Neural progenitor cell (in vitro differentiated cells): ENCODE results near the gene PRSS22. TPM values are rescaled to one million over a fixed set of nuclear protein-coding genes. Genes with fewer than 3 reads are reported as not detected.

Source experiments
- DNase-seq: peaks from one replicate; pipeline ENCODE4 v3.0.0-alpha.2; 2016; ENCODE audit warnings: low spot score
- H2AFZ ChIP-seq: fragments of 200-600 bp; sonication (generic); replicated peaks from 2 replicates; pipeline ENCODE4 v1.6.1; 2016; ENCODE audit warnings: antibody characterized with exemption
- H3F3A ChIP-seq: fragments of 200-600 bp; sonication (generic); 2 replicates; pipeline ENCODE4 v1.6.1; 2016; ENCODE audit warnings: antibody characterized with exemption, low read depth
- H3K27ac ChIP-seq: fragments of 200-600 bp; sonication (generic); 2 replicates; pipeline ENCODE4 v1.5.1; 2016; ENCODE audit warnings: mild to moderate bottlenecking
- H3K27me3 ChIP-seq: fragments of 200-600 bp; sonication (generic); 2 replicates; pipeline ENCODE4 v1.6.1; 2016; ENCODE audit warnings: mild to moderate bottlenecking, moderate library complexity
- H3K36me3 ChIP-seq: fragments of 200-600 bp; sonication (generic); 2 replicates; pipeline ENCODE4 v1.5.1; 2016
- H3K4me1 ChIP-seq: fragments of 200-600 bp; sonication (generic); 2 replicates; pipeline ENCODE4 v1.6.1; 2016; ENCODE audit warnings: mixed run types
- H3K4me2 ChIP-seq: fragments of 200-600 bp; sonication (generic); 2 replicates; pipeline ENCODE4 v1.6.1; 2016
- H3K4me3 ChIP-seq: fragments of 200-600 bp; sonication (generic); 2 replicates; pipeline ENCODE4 v1.5.1; 2016
- H3K79me2 ChIP-seq: fragments of 200-600 bp; sonication (generic); 2 replicates; pipeline ENCODE4 v1.6.1; 2016; ENCODE audit warnings: low read depth
- H3K9ac ChIP-seq: fragments of 200-600 bp; sonication (generic); 2 replicates; pipeline ENCODE4 v1.6.1; 2016
- H3K9me3 ChIP-seq: fragments of 200-600 bp; sonication (generic); 2 replicates; pipeline ENCODE4 v1.5.1; 2016; ENCODE audit warnings: low read depth
- H4K20me1 ChIP-seq: fragments of 200-600 bp; sonication (generic); 2 replicates; pipeline ENCODE4 v1.6.1; 2016; ENCODE audit warnings: low read depth
- H3K27ac Mint-ChIP-seq: 3 replicates; pipeline ENCODE4 v1.8.0; 2021; ENCODE audit warnings: mixed read lengths
- H3K27me3 Mint-ChIP-seq: 2 replicates; pipeline ENCODE4 v1.8.0; 2022; ENCODE audit warnings: low read depth, mild to moderate bottlenecking, inconsistent platforms, moderate library complexity, mixed read lengths; ENCODE audit not compliant: insufficient read depth
- H3K36me3 Mint-ChIP-seq: 3 replicates; pipeline ENCODE4 v1.8.0; 2021; ENCODE audit warnings: mixed read lengths
- H3K4me1 Mint-ChIP-seq: 3 replicates; pipeline ENCODE4 v1.8.0; 2021; ENCODE audit warnings: mixed read lengths
- H3K4me3 Mint-ChIP-seq: 3 replicates; pipeline ENCODE4 v1.8.0; 2021; ENCODE audit warnings: mild to moderate bottlenecking, moderate library complexity, mixed read lengths
- H3K9me3 Mint-ChIP-seq: 3 replicates; pipeline ENCODE4 v1.8.0; 2020; ENCODE audit warnings: mixed read lengths
- EZH2 ChIP-seq: fragments of 200-600 bp; sonication (generic); IDR thresholded peaks from 2 replicates; pipeline ENCODE4 v1.6.1; 2017; ENCODE audit warnings: antibody characterized with exemption, mild to moderate bottlenecking, moderate library complexity
- EZH2phosphoT487 ChIP-seq: fragments of 200-600 bp; sonication (generic); IDR thresholded peaks from 2 replicates; pipeline ENCODE4 v1.6.1; 2017; ENCODE audit warnings: antibody characterized with exemption
- total RNA-seq: library from RNA; depleted of rRNA; stranded (reverse); fragments of >200 nt; gene quantifications from 2 replicates; pipeline ENCODE4 v1.2.3, GENCODE V29; 2015; ENCODE audit warnings: low replicate concordance
- TF ChIP-seq, protein P1 (sequence below): fragments of 200-600 bp; sonication (generic); IDR thresholded peaks from 2 replicates; pipeline ENCODE4 v1.5.1; 2017; ENCODE audit warnings: antibody characterized with exemption, mild to moderate bottlenecking

The PRSS22 gene
- total RNA-seq, 1 donor from 2014 or later, result not detected

DNA sequence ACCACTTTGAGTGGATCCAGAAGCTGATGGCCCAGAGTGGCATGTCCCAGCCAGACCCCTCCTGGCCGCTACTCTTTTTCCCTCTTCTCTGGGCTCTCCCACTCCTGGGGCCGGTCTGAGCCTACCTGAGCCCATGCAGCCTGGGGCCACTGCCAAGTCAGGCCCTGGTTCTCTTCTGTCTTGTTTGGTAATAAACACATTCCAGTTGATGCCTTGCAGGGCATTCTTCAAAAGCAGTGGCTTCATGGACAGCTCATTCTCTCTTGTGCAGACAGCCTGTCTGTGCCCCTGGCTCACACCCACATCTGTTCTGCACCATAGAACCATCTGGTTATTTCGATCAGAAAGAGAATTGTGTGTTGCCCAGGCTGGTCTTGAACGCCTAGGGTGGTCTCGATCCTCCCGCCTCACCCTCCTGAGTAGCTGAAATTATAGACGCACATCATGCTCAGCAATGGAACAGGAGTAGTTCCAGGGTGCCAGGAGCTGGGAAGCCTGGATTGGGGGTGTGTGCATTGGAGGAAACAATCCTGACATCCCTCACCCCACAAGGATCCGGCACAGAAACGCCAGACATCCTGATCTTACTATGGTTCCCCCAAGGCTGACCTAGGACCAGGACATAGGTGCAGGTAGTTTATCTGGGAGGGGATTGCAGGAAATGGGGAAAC lies 36.3 kb downstream of the PRSS22 start:
- TF ChIP-seq, protein P1, sequence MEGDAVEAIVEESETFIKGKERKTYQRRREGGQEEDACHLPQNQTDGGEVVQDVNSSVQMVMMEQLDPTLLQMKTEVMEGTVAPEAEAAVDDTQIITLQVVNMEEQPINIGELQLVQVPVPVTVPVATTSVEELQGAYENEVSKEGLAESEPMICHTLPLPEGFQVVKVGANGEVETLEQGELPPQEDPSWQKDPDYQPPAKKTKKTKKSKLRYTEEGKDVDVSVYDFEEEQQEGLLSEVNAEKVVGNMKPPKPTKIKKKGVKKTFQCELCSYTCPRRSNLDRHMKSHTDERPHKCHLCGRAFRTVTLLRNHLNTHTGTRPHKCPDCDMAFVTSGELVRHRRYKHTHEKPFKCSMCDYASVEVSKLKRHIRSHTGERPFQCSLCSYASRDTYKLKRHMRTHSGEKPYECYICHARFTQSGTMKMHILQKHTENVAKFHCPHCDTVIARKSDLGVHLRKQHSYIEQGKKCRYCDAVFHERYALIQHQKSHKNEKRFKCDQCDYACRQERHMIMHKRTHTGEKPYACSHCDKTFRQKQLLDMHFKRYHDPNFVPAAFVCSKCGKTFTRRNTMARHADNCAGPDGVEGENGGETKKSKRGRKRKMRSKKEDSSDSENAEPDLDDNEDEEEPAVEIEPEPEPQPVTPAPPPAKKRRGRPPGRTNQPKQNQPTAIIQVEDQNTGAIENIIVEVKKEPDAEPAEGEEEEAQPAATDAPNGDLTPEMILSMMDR, result no peak
- TF ChIP-seq EZH2phosphoT487, result no peak
- Histone ChIP-seq H2AFZ (no peak overlapping the region), H3K79me2 (no peaks in the 10 kb centered on the region), H3K36me3 (no peaks in the 10 kb centered on the region), H3K27ac (no peak overlapping the region), H3K4me1 (peaks cover 5% of the 10 kb centered on the region), H3F3A (no peaks in the 10 kb centered on the region), H3K27me3 (no peaks in the 10 kb centered on the region), H3K4me2 (no peak overlapping the region), H4K20me1 (no peaks in the 10 kb centered on the region), H3K9ac (no peak overlapping the region), H3K4me3 (no peak overlapping the region), H3K9me3 (no peaks in the 10 kb centered on the region)
- H3K4me1 Mint-ChIP-seq, result no peaks in the 10 kb centered on the region
- DNase-seq, result no peak
- H3K27me3 Mint-ChIP-seq, result peaks cover 5% of the 10 kb centered on the region
- H3K27ac Mint-ChIP-seq, result no peak overlapping the region
- no peak overlapping the region for H3K4me3 Mint-ChIP-seq
- no peaks in the 10 kb centered on the region for H3K36me3 Mint-ChIP-seq
- H3K9me3 Mint-ChIP-seq, result no peaks in the 10 kb centered on the region

DNA sequence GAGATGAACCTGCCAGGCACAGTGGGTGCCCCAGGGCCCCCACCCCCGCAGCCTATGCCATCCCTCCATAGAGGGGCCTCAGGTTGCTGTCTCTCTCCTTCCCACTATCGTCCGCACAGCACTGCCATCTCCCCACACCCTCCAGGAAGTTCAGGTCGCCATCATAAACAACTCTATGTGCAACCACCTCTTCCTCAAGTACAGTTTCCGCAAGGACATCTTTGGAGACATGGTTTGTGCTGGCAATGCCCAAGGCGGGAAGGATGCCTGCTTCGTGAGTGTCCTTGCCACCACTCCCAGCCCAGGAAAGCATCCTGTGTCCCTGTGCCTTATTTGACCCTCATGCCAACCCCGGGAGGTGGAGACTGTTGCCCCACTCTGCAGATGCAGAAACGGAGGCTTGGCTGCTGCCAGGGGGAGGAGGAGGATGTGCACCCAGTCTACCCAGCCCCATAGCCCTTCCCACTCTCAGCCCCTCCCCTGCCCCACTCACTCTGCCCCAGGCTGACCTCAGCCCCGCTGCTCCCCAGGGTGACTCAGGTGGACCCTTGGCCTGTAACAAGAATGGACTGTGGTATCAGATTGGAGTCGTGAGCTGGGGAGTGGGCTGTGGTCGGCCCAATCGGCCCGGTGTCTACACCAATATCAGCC lies 37.0 kb downstream of the PRSS22 start:
- no peaks in the 10 kb centered on the region for H3K27me3 ChIP-seq
- no peak overlapping the region for H3K4me3 Mint-ChIP-seq
- no peak for DNase-seq
- peaks cover 5% of the 10 kb centered on the region for H3K4me1 ChIP-seq
- H3K4me2 ChIP-seq, result no peak overlapping the region
- H3K27me3 Mint-ChIP-seq, result peaks cover 5% of the 10 kb centered on the region
- H3K9me3 Mint-ChIP-seq, result no peaks in the 10 kb centered on the region
- H3K36me3 ChIP-seq, result no peaks in the 10 kb centered on the region
- H4K20me1 ChIP-seq, result no peaks in the 10 kb centered on the region
- H3K27ac ChIP-seq, result no peak overlapping the region
- no peaks in the 10 kb centered on the region for H3K79me2 ChIP-seq
- no peak overlapping the region for H3K9ac ChIP-seq
- no peak overlapping the region for H3K27ac Mint-ChIP-seq
- no peak overlapping the region for H2AFZ ChIP-seq
- H3K4me1 Mint-ChIP-seq, result no peaks in the 10 kb centered on the region
- TF ChIP-seq, protein P1, result no peak
- no peak for TF ChIP-seq EZH2phosphoT487
- no peak overlapping the region for H3K4me3 ChIP-seq
- no peaks in the 10 kb centered on the region for H3K9me3 ChIP-seq
- H3K36me3 Mint-ChIP-seq, result no peaks in the 10 kb centered on the region
- no peaks in the 10 kb centered on the region for H3F3A ChIP-seq

DNA sequence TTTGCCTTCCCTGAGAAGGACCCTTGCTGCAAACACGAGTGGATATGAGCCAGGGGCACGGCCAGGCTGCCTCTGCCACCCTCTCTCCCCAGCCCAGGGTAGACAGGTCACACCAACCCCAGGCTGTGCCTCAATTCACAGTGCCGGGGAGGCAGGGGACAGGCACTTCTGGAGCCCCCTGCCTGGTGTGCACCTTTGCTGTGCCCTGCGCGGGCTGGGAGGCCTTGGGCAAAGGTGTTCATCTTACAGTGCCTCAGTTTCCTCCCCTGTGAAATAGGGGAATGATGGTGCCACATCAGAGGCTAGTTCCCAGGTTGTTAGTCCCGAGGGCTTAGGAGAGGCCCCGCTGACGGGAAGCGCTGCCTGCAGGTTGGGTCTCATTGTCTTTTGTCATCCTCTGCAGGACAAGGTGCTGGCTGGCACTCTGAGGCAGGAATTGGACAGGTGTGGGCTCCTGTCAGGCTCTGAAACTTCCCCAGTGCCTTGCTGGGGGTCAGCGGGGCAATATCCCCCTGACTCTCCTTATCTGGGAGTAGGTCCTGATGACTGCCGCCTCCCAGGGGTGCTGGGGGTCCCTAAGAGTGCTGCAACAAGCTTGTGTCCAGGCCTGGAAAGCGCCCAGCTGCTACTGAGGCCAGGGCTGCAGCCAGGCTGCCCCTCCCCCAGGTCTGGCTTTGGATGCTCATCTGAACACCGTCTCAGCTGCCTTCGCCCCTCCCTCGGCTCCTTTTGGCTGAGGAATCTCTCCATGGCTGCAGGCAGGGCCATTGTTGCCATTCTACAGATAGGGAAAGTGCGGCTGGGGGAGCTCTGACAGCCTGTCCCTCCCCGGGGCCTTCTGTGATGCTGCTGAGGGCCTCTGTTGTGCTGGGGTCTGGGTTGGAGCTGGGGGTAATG lies 37.8 kb downstream of the PRSS22 start:
- no peaks in the 10 kb centered on the region for H4K20me1 ChIP-seq
- H3K36me3 Mint-ChIP-seq, result no peaks in the 10 kb centered on the region
- no peaks in the 10 kb centered on the region for H3K9me3 Mint-ChIP-seq
- H3K79me2 ChIP-seq, result no peaks in the 10 kb centered on the region
- H3K4me3 Mint-ChIP-seq, result no peak overlapping the region
- peaks cover 7% of the 10 kb centered on the region for H3K27me3 Mint-ChIP-seq
- H3F3A ChIP-seq, result no peaks in the 10 kb centered on the region
- DNase-seq, result peak; percentile 42
- no peak overlapping the region for H3K4me2 ChIP-seq
- peak overlapping the region; percentile 4 for H3K9ac ChIP-seq
- peaks cover 5% of the 10 kb centered on the region for H3K4me1 ChIP-seq
- H3K27ac Mint-ChIP-seq, result no peak overlapping the region
- no peak overlapping the region for H3K27ac ChIP-seq
- peaks cover 6% of the 10 kb centered on the region for H3K4me1 Mint-ChIP-seq
- no peak overlapping the region for H2AFZ ChIP-seq
- H3K4me3 ChIP-seq, result no peak overlapping the region
- H3K9me3 ChIP-seq, result no peaks in the 10 kb centered on the region
- no peaks in the 10 kb centered on the region for H3K36me3 ChIP-seq
- H3K27me3 ChIP-seq, result no peaks in the 10 kb centered on the region
- TF ChIP-seq EZH2 (no peak), EZH2phosphoT487 (no peak)
- TF ChIP-seq, protein P1, result no peak
